Measurements from ENCODE around the gene ZPLD1. TPM values are rescaled to one million over a fixed set of nuclear protein-coding genes. Genes with fewer than 3 reads are reported as not detected.

Gene ZPLD1
- total and polyA plus RNA-seq, 5 donors, result 0.17 TPM; not detected in 4

GRCh38 chr3:102466001-102466400 lies 31.2 kb downstream of the ZPLD1 start:
- 51% methylated on average over 1 of the region's 1 CpG for WGBS
- Histone ChIP-seq H3K9me3 (ENCODE audit: control insufficient read depth, low read length) (no peaks in the 10 kb centered on the region), H3K27ac (ENCODE audit: low read length) (no peak overlapping the region), H3K27me3 (ENCODE audit: control insufficient read depth, insufficient read depth) (no peaks in the 10 kb centered on the region), H3K4me1 (ENCODE audit: control insufficient read depth, insufficient read depth, low read length) (no peaks in the 10 kb centered on the region), H3K4me3 (ENCODE audit: low read length) (no peak overlapping the region)
- intact Hi-C loops (cut with DNase I), result loop anchor here in 3 of 4 donors (5.0 to 10.0 kb wide), 3 partner anchors 59 to 69 kb away; no protein-coding TSS in a partner anchor
- ATAC-seq (no peak), DNase-seq (no peak)

- no peaks in the 10 kb centered on the region for H3K9me3 ChIP-seq (ENCODE audit: control insufficient read depth, low read length)
- DNase-seq (no peak), ATAC-seq (no peak)
- H3K27ac ChIP-seq (ENCODE audit: low read length), result no peak overlapping the region
- H3K27me3 ChIP-seq (ENCODE audit: control insufficient read depth, insufficient read depth), result no peaks in the 10 kb centered on the region
- intact Hi-C loops (cut with DNase I), result no loop called here
- no peaks in the 10 kb centered on the region for H3K4me1 ChIP-seq (ENCODE audit: control insufficient read depth, insufficient read depth, low read length)
- H3K4me3 ChIP-seq (ENCODE audit: low read length), result no peak overlapping the region
- WGBS, result 91% methylated on average over 6 of the region's 6 CpGs
These were observed 35.3 kb downstream of the ZPLD1 start for GRCh38 chr3:102470066-102470465.

DNA sequence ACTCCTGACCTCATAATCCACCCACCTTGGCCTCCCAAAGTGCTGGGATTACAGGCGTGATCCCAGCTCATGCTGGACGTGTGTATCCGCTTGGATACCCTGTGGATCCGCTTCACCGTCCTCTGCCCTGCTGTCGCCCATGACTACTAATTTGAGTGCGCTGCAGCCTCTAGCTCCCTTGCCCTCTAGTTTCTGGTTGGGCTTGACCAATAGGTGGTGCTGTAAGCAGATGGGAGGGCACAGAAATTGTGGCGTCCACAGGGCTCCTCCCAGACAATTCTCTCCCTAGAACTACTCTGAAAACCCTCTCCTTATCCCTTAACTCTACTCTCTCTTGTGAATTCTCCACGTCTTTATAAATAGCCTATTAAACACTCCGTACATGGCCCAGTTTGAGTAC lies 36.2 kb downstream of the ZPLD1 start:
- WGBS, result 89% methylated on average over 10 of the region's 10 CpGs
- ATAC-seq (no peak), DNase-seq (no peak)
- no peaks in the 10 kb centered on the region for H3K27me3 ChIP-seq (ENCODE audit: control insufficient read depth, insufficient read depth)
- intact Hi-C loops (cut with DNase I), result no loop called here
- no peaks in the 10 kb centered on the region for H3K4me1 ChIP-seq (ENCODE audit: control insufficient read depth, insufficient read depth, low read length)
- no peaks in the 10 kb centered on the region for H3K9me3 ChIP-seq (ENCODE audit: control insufficient read depth, low read length)
- no peak overlapping the region for H3K27ac ChIP-seq (ENCODE audit: low read length)
- H3K4me3 ChIP-seq (ENCODE audit: low read length), result no peak overlapping the region

DNA sequence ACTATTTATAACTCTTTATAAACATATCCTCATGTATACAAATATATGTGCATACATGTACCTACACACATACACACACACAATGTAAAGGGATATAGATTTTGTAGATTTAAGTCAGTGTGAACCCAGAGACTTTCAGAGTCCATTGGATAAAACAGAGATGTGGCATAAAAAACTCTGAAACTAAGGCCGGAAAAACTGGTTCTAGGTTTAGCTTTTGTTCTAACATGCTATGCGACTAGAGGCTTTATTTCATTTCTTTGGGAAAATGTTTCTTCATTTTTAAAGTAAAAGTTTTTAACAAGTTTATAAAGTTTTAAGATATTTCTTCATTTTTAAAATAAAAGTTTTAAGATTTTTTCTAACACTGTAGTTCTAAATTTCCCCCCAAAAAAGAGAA lies 36.7 kb downstream of the ZPLD1 start:
- DNase-seq, result no peak
- no peak overlapping the region for H3K27ac ChIP-seq (ENCODE audit: low read length)
- no peak for ATAC-seq
- no peaks in the 10 kb centered on the region for H3K4me1 ChIP-seq (ENCODE audit: control insufficient read depth, insufficient read depth, low read length)
- H3K27me3 ChIP-seq (ENCODE audit: control insufficient read depth, insufficient read depth), result no peaks in the 10 kb centered on the region
- intact Hi-C loops (cut with DNase I), result no loop called here
- H3K4me3 ChIP-seq (ENCODE audit: low read length), result no peak overlapping the region
- WGBS, result 95% methylated on average over 2 of the region's 2 CpGs
- no peaks in the 10 kb centered on the region for H3K9me3 ChIP-seq (ENCODE audit: control insufficient read depth, low read length)

DNA sequence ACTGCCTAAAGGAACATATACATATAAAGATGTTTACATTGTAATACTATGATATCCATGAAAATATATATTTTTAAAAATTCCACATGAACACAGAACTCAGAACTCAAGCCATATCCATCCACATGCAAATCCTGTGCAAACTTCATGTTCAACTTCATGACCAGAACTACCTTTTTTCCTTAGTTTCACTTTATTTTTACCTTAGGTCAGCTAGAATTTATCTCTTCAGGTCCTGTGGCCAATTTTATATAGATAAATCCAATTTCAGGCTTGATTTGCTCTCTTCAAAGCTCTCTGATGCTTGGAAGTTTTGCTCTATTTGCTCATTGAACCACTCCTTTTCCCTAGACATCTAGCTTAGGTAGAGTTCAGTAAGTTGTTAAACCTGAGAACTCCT lies 38.8 kb downstream of the ZPLD1 start:
- no peak for ATAC-seq

GRCh38 chr3:102474207-102474606 lies 39.4 kb downstream of the ZPLD1 start:
- H3K27ac ChIP-seq (ENCODE audit: low read length), result no peak overlapping the region
- 88% methylated on average over 6 of the region's 6 CpGs for WGBS
- intact Hi-C loops (cut with DNase I), result no loop called here

More for the DNA sequence above, 38.8 kb downstream of the ZPLD1 start:
- Histone ChIP-seq H3K4me1 (ENCODE audit: control insufficient read depth, insufficient read depth, low read length) (no peaks in the 10 kb centered on the region), H3K27ac (ENCODE audit: low read length) (no peak overlapping the region), H3K27me3 (ENCODE audit: control insufficient read depth, insufficient read depth) (no peaks in the 10 kb centered on the region), H3K4me3 (ENCODE audit: low read length) (no peak overlapping the region), H3K9me3 (ENCODE audit: control insufficient read depth, low read length) (no peaks in the 10 kb centered on the region)
- intact Hi-C loops (cut with DNase I), result no loop called here
- no peak for DNase-seq

GRCh38 chr3:102476198-102476597 lies 41.4 kb downstream of the ZPLD1 start:
- no peaks in the 10 kb centered on the region for H3K27me3 ChIP-seq (ENCODE audit: control insufficient read depth, insufficient read depth)
- no peak overlapping the region for H3K4me3 ChIP-seq (ENCODE audit: low read length)
- no peak for DNase-seq
- intact Hi-C loops (cut with DNase I), result no loop called here
- no peak overlapping the region for H3K27ac ChIP-seq (ENCODE audit: low read length)
- 74% methylated on average over 4 of the region's 4 CpGs for WGBS
- H3K9me3 ChIP-seq (ENCODE audit: control insufficient read depth, low read length), result no peaks in the 10 kb centered on the region
- H3K4me1 ChIP-seq (ENCODE audit: control insufficient read depth, insufficient read depth, low read length), result peaks cover 2% of the 10 kb centered on the region
- no peak for ATAC-seq

More at GRCh38 chr3:102474207-102474606, 39.4 kb downstream of the ZPLD1 start:
- no peaks in the 10 kb centered on the region for H3K9me3 ChIP-seq (ENCODE audit: control insufficient read depth, low read length)
- no peak for DNase-seq
- no peaks in the 10 kb centered on the region for H3K4me1 ChIP-seq (ENCODE audit: control insufficient read depth, insufficient read depth, low read length)
- ATAC-seq, result no peak
- H3K27me3 ChIP-seq (ENCODE audit: control insufficient read depth, insufficient read depth), result no peaks in the 10 kb centered on the region
- no peak overlapping the region for H3K4me3 ChIP-seq (ENCODE audit: low read length)

DNA sequence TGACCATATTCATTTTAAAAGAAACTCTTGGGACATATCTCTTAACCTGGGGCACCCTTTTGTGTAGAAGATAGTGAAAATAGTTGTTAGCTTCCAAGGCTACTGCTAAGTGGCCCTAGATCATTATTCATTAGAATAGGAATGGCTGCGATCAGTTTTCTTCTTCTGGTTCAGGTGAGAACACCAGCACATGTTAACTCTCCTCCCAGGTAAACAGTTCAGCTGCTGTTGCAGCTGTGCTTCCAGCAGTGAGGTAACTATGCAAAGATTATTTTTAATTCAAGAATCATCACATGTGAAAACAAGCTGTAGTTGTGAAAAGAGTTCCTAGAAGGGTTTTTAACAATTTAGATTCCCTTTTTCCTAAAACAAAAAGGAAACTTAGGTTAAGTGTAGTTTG lies 43.3 kb downstream of the ZPLD1 start:
- 79% methylated on average over 1 of the region's 1 CpG for WGBS
- Histone ChIP-seq H3K4me1 (ENCODE audit: control insufficient read depth, insufficient read depth, low read length) (peaks cover 2% of the 10 kb centered on the region), H3K27ac (ENCODE audit: low read length) (no peak overlapping the region), H3K27me3 (ENCODE audit: control insufficient read depth, insufficient read depth) (no peaks in the 10 kb centered on the region), H3K9me3 (ENCODE audit: control insufficient read depth, low read length) (no peaks in the 10 kb centered on the region), H3K4me3 (ENCODE audit: low read length) (no peak overlapping the region)
- ATAC-seq, result no peak
- no peak for DNase-seq
- intact Hi-C loops (cut with DNase I), result no loop called here

- peak overlapping the region; percentile 37 for H3K27ac ChIP-seq (ENCODE audit: low read length)
- 20% methylated on average over 2 of the region's 2 CpGs for WGBS
These were observed 45.3 kb downstream of the ZPLD1 start for GRCh38 chr3:102480139-102480538.

GRCh38 chr3:102481050-102481449 lies 46.2 kb downstream of the ZPLD1 start:
- no peak for DNase-seq
- intact Hi-C loops (cut with DNase I), result no loop called here
- 43% methylated on average over 4 of the region's 4 CpGs for WGBS
- no peaks in the 10 kb centered on the region for H3K27me3 ChIP-seq (ENCODE audit: control insufficient read depth, insufficient read depth)
- no peaks in the 10 kb centered on the region for H3K9me3 ChIP-seq (ENCODE audit: control insufficient read depth, low read length)
- peak overlapping the region; percentile 32 for H3K4me3 ChIP-seq (ENCODE audit: low read length)
- no peak overlapping the region for H3K27ac ChIP-seq (ENCODE audit: low read length)
- peak in 1 of 2 donors; percentile 31 for ATAC-seq
- peaks cover 2% of the 10 kb centered on the region for H3K4me1 ChIP-seq (ENCODE audit: control insufficient read depth, insufficient read depth, low read length)

More at GRCh38 chr3:102480139-102480538, 45.3 kb downstream of the ZPLD1 start:
- intact Hi-C loops (cut with DNase I), result no loop called here
- ATAC-seq, result peak; percentile 63 to 87
- Histone ChIP-seq H3K27me3 (ENCODE audit: control insufficient read depth, insufficient read depth) (no peaks in the 10 kb centered on the region), H3K4me3 (ENCODE audit: low read length) (no peak overlapping the region), H3K4me1 (ENCODE audit: control insufficient read depth, insufficient read depth, low read length) (peaks cover 2% of the 10 kb centered on the region), H3K9me3 (ENCODE audit: control insufficient read depth, low read length) (no peaks in the 10 kb centered on the region)
- peak in 2 of 3 donors; percentile 18 to 55 for DNase-seq

- Histone ChIP-seq H3K27me3 (ENCODE audit: control insufficient read depth, insufficient read depth) (no peaks in the 10 kb centered on the region), H3K9me3 (ENCODE audit: control insufficient read depth, low read length) (no peaks in the 10 kb centered on the region), H3K4me3 (ENCODE audit: low read length) (no peak overlapping the region), H3K4me1 (ENCODE audit: control insufficient read depth, insufficient read depth, low read length) (peaks cover 2% of the 10 kb centered on the region), H3K27ac (ENCODE audit: low read length) (no peak overlapping the region)
- intact Hi-C loops (cut with DNase I), result no loop called here
- DNase-seq (no peak), ATAC-seq (no peak)
- WGBS, result 83% methylated on average over 3 of the region's 3 CpGs
These were observed 48.7 kb downstream of the ZPLD1 start for GRCh38 chr3:102483556-102483955.

DNA sequence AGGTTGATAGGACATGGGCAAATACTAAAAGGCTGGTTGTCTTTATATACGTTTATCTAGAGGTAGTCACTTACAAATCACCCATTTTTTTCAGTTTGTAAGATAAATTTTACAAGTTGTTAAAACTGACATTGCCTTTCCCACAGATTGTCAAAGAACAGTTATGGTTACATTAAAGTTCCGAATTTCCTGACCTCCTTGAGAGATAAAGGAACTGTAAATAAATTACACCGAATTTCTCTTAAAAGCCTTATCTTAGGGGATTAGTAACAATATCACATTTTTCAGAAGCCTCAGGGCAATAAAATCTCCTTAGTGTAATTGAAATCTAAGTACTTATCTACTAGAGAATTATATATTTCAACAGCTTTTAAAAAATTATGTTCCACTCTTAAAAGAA lies 49.5 kb downstream of the ZPLD1 start:
- no peak for ATAC-seq
- no peak for DNase-seq

More for the DNA sequence above, 49.5 kb downstream of the ZPLD1 start:
- H3K27me3 ChIP-seq (ENCODE audit: control insufficient read depth, insufficient read depth), result no peaks in the 10 kb centered on the region
- 49% methylated on average over 3 of the region's 3 CpGs for WGBS
- H3K4me3 ChIP-seq (ENCODE audit: low read length), result no peak overlapping the region
- intact Hi-C loops (cut with DNase I), result no loop called here
- H3K4me1 ChIP-seq (ENCODE audit: control insufficient read depth, insufficient read depth, low read length), result peaks cover 2% of the 10 kb centered on the region
- no peak overlapping the region for H3K27ac ChIP-seq (ENCODE audit: low read length)
- H3K9me3 ChIP-seq (ENCODE audit: control insufficient read depth, low read length), result no peaks in the 10 kb centered on the region
